HG02885 (cell line): ENCODE data around the gene ASIC3.

Source experiments
- ATAC-seq: cut with Tn5 transposase; IDR thresholded peaks from one replicate; pipeline ENCODE4 v1.9.1; 2021; ENCODE audit warnings: mild to moderate bottlenecking; ENCODE audit not compliant: unreplicated experiment, poor library complexity

Gene ASIC3

GRCh38 chr7:151068069-151068773 is 19.9 kb downstream of the ASIC3 start:
- ATAC-seq, result no peak

GRCh38 chr7:151069841-151070573 is 21.7 kb downstream of the ASIC3 start:
- no peak for ATAC-seq

GRCh38 chr7:151070574-151070960 is 22.2 kb downstream of the ASIC3 start:
- no peak for ATAC-seq

GRCh38 chr7:151071032-151071866 is 22.9 kb downstream of the ASIC3 start:
- no peak for ATAC-seq

- ATAC-seq, result no peak
These were observed 25.7 kb downstream of the ASIC3 start for GRCh38 chr7:151073990-151074389.

GRCh38 chr7:151074817-151075661 is 26.7 kb downstream of the ASIC3 start:
- ATAC-seq, result no peak

GRCh38 chr7:151075662-151075971 is 27.3 kb downstream of the ASIC3 start:
- ATAC-seq, result no peak

- no peak for ATAC-seq
These were observed 27.7 kb downstream of the ASIC3 start for GRCh38 chr7:151075978-151076426.

GRCh38 chr7:151076863-151077704 is 28.8 kb downstream of the ASIC3 start:
- ATAC-seq, result no peak

- ATAC-seq, result no peak
These were observed 29.4 kb downstream of the ASIC3 start for GRCh38 chr7:151077705-151078232.

- ATAC-seq, result no peak
These were observed 30.1 kb downstream of the ASIC3 start for GRCh38 chr7:151078233-151079040.

- no peak for ATAC-seq
These were observed 31.0 kb downstream of the ASIC3 start for GRCh38 chr7:151079199-151079910.

GRCh38 chr7:151080067-151080521 is 31.8 kb downstream of the ASIC3 start:
- ATAC-seq, result no peak

- peak; percentile 81 for ATAC-seq
These were observed 32.3 kb downstream of the ASIC3 start, which contains the start of gene FASTK for GRCh38 chr7:151080522-151081169. FASTK (minus strand) TSS chr7:151080809; CDS start chr7:151080766, 43 bp downstream.

GRCh38 chr7:151081170-151082101 is 33.1 kb downstream of the ASIC3 start:
- no peak for ATAC-seq
